Duodenal mucosa (tissue), 2 donors: ENCODE results near the gene ARSB.

Experiments
- H3K27ac ChIP-seq: one replicate; pipeline ENCODE4 v1.7.0; 2013; ENCODE audit warnings: low read depth, low read length
- H3K27me3 ChIP-seq, 2 donors: one replicate each; pipeline ENCODE4 v1.7.0; 2013; ENCODE audit warnings: low read length in 2 of 2, control low read depth in 1 of 2; ENCODE audit not compliant: insufficient read depth in 2 of 2, control insufficient read depth in 1 of 2
- H3K36me3 ChIP-seq, 2 donors: one replicate each; pipeline ENCODE4 v1.7.0; 2013; ENCODE audit warnings: low read length in 2 of 2, control low read depth in 1 of 2; ENCODE audit not compliant: insufficient read depth in 2 of 2, control insufficient read depth in 1 of 2
- H3K4me1 ChIP-seq, 2 donors: one replicate each; pipeline ENCODE4 v1.7.0; 2013; ENCODE audit warnings: low read length in 2 of 2, control low read depth in 1 of 2; ENCODE audit not compliant: insufficient read depth in 2 of 2, control insufficient read depth in 1 of 2
- H3K4me3 ChIP-seq, 2 donors: one replicate each; pipeline ENCODE4 v1.7.0; 2013; ENCODE audit warnings: low read length in 2 of 2, low read depth in 1 of 2
- H3K9ac ChIP-seq, 2 donors: one replicate each; pipeline ENCODE4 v1.7.0; 2013; ENCODE audit warnings: low read length in 2 of 2, low read depth in 1 of 2
- H3K9me3 ChIP-seq, 2 donors: one replicate each; pipeline ENCODE4 v1.7.0; 2013; ENCODE audit warnings: low read length in 2 of 2, control low read depth in 1 of 2; ENCODE audit not compliant: control insufficient read depth in 1 of 2

Gene ARSB

DNA sequence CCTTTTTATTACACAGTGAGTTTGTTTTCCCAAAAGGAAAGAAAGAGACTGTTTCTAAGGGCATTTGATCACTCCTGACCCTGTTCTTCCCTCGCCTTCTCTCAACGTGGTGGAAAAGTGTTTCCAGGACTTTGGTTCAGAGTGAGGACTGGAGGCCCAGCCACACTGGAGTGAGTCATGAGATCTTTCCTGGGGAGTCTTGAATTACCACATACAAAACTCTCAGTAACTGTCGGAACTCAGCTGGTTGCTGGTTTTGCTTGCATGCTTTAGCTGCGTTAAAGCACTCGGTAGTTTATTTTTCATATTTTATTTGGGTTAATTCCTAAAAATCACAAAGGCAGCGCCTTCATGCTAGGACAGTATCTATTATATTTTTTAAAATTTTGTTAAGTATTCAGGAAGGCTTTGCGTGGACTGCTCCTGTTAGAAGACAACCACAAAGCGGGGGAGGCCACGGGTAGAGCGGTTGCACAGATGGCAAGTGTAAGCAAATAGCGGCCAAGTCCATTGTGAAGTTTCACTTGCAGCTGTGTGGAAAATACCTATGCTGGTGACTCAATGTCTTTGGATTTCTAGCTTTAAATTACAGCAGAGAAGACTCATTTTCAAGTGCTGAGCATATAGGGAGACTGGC lies 77.7 kb downstream of the ARSB start:
- Histone ChIP-seq H3K4me3 (peak overlapping the region; percentile 6 to 43), H3K27ac (no peak overlapping the region), H3K4me1 (peaks cover 15 to 25% of the 10 kb centered on the region in 2 donors), H3K36me3 (no peaks in the 10 kb centered on the region), H3K9ac (peak overlapping the region in 1 of 2 donors; percentile 13), H3K9me3 (no peaks in the 10 kb centered on the region), H3K27me3 (no peaks in the 10 kb centered on the region)

DNA sequence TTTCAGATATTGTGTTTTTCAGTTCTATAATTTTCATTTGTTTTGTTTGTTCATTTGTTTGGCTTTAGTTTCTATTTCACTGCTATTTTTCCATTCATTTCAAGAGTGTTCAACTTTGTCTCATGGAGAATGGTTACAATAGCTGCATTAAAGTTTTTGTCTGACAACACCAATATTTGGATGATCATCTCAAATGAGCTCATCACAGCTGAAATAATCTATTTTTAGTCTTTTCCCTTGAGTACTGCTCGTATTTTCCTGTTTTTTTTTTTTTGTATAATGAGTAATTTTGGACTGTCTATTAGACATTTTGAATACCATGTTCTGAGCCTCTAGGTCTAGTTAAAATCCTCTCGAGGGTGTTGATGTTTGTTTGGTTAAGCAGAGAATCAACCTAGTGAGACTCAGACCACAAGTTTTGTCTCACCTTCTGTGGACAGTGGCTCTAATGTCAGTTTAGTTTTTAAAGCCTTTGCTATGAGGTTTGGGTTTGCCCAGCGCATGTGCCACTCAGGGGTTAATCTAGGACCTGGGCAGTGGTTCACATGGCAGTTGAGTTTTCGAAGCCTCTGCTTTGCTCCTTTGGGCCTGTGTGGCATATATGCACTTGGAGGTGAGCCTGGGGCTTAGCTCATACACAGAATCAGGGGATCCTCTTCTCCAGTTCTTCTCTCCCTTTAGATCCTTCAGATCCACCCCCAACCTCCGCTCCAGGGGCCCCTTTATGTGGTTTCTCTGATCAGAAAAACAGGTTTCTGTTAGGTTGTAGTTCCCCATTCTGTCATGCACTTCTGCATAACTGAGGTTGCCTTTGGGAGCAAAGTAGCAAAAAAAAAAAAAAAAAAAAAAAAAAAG lies 79.8 kb downstream of the ARSB start:
- H3K27ac ChIP-seq: no peak overlapping the region
- no peaks in the 10 kb centered on the region for H3K27me3 ChIP-seq
- no peak overlapping the region for H3K4me3 ChIP-seq
- H3K36me3 ChIP-seq: no peaks in the 10 kb centered on the region
- no peak overlapping the region for H3K9ac ChIP-seq
- peaks cover 15 to 25% of the 10 kb centered on the region in 2 donors for H3K4me1 ChIP-seq
- H3K9me3 ChIP-seq: no peaks in the 10 kb centered on the region

DNA sequence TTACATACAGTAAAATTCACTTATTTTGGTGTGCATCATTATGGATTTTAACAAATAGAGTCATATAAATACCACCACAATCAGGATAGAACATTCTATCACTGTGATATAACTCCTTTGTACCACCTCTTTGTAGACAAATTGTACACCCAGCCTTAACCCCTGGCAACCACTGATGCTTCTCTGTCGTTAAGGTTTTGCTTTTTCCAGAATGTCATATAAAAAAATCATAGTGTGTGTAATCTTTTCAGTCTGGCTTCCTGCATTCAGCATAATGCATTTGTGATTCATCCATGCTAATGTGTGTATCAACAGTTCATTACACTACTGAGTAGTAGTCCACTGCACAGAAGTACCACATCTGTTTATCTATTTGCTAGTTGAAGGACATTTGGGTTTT lies 81.2 kb downstream of the ARSB start:
- Histone ChIP-seq H3K4me3 (no peak overlapping the region), H3K27ac (no peak overlapping the region), H3K4me1 (peaks cover 13 to 19% of the 10 kb centered on the region in 2 donors), H3K27me3 (no peaks in the 10 kb centered on the region), H3K9me3 (peaks cover 0 to 4% of the 10 kb centered on the region in 2 donors), H3K36me3 (no peaks in the 10 kb centered on the region), H3K9ac (no peak overlapping the region)

DNA sequence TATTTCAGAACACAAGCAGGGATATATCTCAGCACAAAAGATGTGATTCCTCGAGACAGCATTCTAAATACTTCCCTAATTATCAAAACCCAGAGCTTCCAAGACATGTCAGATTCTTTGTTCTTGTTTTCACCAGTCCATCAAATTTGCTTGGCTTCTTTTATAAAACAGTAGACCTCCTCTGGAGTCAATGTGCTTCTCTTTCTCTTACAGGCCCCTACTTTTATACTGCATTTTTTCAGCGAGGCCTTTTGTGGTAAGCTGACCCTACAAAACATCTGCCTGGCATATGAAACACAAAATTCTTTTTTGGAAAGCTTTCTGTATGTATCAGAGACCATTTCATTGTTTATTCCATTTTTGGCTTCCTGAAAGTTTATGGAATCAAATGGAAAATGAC lies 81.8 kb downstream of the ARSB start:
- H3K9ac ChIP-seq: no peak overlapping the region
- H3K9me3 ChIP-seq: peaks cover 0 to 8% of the 10 kb centered on the region in 2 donors
- no peak overlapping the region for H3K4me3 ChIP-seq
- no peaks in the 10 kb centered on the region for H3K27me3 ChIP-seq
- no peak overlapping the region for H3K27ac ChIP-seq
- no peaks in the 10 kb centered on the region for H3K36me3 ChIP-seq
- peaks cover 8 to 14% of the 10 kb centered on the region in 2 donors for H3K4me1 ChIP-seq

DNA sequence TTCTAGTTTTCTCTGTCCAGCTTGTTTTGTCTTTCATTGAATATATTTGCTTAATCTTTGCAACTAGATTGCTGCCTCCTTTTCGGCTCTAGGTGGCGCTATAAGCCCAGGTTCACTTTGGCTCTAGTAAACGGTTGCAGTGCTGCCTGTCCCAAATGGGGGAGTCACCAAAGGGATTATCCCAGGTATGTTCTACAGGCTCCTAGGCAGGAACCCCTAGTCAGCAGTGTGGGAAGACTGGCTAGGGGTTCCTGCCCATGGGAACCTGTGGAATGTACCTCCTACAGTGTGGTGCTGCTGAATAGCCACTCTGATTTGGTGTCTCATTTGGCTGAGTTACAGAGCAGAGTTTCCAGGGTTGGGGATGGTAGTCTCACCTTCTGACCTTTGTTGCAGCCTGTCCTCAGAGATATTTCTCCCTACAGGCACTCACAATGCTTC lies 85.2 kb downstream of the ARSB start:
- Histone ChIP-seq H3K36me3 (no peaks in the 10 kb centered on the region), H3K9me3 (peaks cover 0 to 8% of the 10 kb centered on the region in 2 donors), H3K4me1 (no peaks in the 10 kb centered on the region), H3K9ac (no peak overlapping the region), H3K27ac (no peak overlapping the region), H3K27me3 (no peaks in the 10 kb centered on the region), H3K4me3 (no peak overlapping the region)

DNA sequence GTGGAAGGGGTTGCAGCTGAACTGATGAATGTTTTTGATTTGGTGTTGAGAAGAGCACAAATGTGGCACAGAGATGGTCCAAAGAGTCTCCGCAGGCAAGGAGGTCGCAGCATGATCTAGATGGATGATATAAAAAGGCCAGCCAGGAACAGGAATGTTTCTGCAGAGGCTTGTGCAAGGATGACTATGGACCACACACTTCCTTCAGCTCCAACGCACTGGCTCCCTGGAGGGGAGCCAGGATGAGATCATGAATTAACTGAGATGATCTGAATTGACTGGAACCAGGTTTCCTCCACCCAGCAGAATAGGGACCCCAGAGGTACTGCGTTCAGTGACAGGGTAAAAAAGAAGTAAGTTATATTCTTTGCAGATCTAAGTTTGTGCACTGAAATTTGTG lies 89.0 kb downstream of the ARSB start:
- Histone ChIP-seq H3K27ac (no peak overlapping the region), H3K4me3 (no peak overlapping the region), H3K36me3 (no peaks in the 10 kb centered on the region), H3K9ac (no peak overlapping the region), H3K27me3 (no peaks in the 10 kb centered on the region), H3K4me1 (peaks cover 0 to 3% of the 10 kb centered on the region in 2 donors), H3K9me3 (peaks cover 0 to 8% of the 10 kb centered on the region in 2 donors)

DNA sequence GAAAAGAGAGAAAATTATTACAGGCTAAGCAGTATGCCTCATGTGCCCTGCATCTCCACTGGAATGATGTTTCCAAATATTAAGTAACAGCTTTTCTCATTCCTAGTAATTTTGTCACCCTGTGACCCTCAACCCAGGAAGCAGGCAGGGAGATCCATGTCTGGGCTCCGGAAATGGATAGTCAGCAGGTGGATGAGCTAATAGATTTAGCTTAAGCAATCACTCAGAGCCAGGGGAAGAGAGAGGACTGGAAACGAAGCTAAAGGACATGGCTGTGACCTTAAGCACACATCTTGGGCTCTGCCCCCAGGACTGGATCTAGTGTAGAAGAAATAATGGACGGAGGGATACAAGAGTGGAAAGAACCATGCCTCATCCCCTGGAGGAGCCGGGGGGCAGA lies 89.5 kb downstream of the ARSB start:
- Histone ChIP-seq H3K9ac (no peak overlapping the region), H3K27me3 (no peaks in the 10 kb centered on the region), H3K4me1 (peaks cover 0 to 3% of the 10 kb centered on the region in 2 donors), H3K27ac (no peak overlapping the region), H3K4me3 (no peak overlapping the region), H3K36me3 (no peaks in the 10 kb centered on the region), H3K9me3 (peaks cover 0 to 8% of the 10 kb centered on the region in 2 donors)

DNA sequence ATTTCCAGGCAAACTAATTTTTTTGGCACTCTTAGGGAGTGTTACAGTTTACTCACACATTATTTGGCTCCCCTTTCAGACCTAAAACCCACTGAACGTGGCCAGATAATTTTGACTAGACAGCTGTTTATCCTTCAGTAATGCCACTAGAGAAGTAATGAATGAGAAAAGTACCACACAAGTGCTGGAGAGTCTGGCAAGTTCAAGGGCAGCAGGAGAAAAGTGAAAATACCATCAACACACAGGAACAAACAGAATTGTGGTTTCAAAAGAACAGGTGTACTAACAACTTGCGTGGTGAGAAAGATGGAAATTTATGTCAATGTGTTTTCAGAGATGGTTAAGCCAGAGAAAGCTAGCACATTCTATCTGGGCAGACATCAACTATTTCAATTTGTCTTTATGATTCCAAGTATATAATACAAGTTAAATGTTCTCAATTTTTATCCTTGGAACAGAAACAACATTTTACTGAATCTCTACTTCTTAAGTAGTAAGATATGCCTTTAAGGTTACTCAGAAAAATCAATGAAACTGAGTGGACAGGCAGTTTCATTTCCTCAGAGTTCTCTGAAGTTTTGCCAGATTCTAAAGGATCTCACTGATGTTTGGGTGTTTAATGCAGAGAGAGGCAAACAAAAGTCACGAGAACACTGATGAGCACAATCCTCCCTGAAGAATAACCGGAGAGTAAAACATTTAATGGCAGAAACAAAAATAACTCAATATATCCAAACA lies 91.0 kb downstream of the ARSB start:
- Histone ChIP-seq H3K36me3 (no peaks in the 10 kb centered on the region), H3K9ac (no peak overlapping the region), H3K4me1 (peaks cover 0 to 3% of the 10 kb centered on the region in 2 donors), H3K9me3 (peaks cover 0 to 7% of the 10 kb centered on the region in 2 donors), H3K27me3 (no peaks in the 10 kb centered on the region), H3K27ac (no peak overlapping the region), H3K4me3 (no peak overlapping the region)

DNA sequence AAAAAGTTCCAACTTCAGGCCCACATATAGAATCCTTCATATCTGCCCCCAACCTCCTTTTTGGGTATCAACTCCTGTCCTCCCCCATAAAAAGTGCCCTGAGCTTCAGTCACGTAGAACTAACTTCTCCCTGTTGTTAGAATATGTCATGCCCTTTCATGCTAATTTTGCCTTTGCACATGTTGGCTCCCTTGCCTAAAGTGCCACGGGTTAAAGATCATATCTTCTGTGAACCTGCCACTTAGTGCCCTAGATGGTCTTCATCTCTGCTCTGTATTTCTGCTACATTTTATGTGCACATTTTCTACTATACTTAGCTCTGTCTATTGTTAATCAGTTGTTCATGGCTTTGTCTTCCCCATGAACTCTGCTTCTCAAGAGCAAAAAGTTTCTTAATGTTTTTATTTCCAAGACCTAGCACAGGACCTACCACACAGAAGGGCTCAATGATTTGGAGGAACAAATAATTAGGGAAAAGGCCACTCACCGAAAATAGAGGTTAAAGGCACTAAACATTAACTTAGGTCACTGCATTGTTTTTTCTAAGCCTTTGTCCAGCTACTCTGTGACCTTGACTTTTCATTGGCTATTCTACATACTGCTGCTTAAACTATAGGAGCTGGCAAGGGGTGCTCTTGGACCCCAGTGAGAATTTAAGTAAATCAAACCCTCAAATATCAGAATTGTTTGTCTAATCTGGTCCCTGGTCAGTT lies 94.3 kb downstream of the ARSB start:
- no peaks in the 10 kb centered on the region for H3K36me3 ChIP-seq
- no peaks in the 10 kb centered on the region for H3K9me3 ChIP-seq
- H3K27ac ChIP-seq: no peak overlapping the region
- H3K4me1 ChIP-seq: peaks cover 0 to 10% of the 10 kb centered on the region in 2 donors
- H3K4me3 ChIP-seq: no peak overlapping the region
- H3K9ac ChIP-seq: no peak overlapping the region
- no peaks in the 10 kb centered on the region for H3K27me3 ChIP-seq
